22Rv1 (cell line): ENCODE measurements around the gene NRGN.

Experiments used
- H3K27ac ChIP-seq: fragments of 450-650 bp; 2 replicates; pipeline ENCODE4 v1.5.1; 2017
- ZFX ChIP-seq: fragments of 450-650 bp; IDR thresholded peaks from 2 replicates; pipeline ENCODE4 v1.6.1; 2017; ENCODE audit warnings: antibody characterized with exemption, borderline replicate concordance
- TF ChIP-seq, protein P1 (sequence below): fragments of 450-650 bp; IDR thresholded peaks from 2 replicates; pipeline ENCODE4 v1.5.1; 2017; ENCODE audit warnings: mild to moderate bottlenecking

Gene NRGN

DNA sequence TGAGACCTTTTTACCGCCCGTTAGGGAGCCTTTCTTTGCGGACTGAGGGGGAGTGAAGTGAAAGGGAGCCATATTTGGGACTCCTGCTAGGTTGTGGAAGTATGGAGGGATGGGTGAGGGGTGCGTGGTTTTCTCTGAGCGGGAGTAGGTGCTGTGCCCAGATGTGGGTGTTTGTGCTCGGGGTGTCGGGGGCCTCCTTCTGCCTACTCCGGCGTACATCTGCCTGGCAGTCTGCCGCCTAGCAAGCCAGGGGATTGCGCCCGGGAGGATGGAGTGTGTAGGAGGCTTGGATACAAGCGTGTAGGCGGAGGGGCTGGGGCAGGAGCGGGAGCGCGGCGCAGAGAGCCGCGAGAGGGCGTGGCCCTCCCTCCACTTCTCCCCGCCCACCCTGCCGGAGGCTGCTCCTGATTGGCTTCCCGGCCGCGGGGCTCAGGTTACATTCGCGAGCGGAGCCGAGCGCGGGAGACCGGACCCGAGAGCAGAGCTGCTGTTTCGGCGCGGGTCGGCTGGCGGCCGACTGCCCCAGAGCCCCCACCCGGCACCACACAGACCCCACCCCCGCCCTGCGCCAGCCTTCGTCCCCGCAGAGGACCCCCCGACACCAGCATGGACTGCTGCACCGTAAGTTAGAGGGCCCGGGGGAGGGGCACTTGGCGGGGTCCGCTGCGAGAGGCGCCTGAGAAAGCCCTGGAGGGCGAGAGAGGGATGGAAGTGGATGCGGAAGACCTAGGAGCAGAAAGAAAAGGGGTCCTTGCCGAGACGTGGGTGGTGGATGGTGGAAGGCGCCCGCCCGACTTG lies at the start of gene NRGN:
NRGN (plus strand) TSS at position 464 of the 798 bp plus-strand sequence; CDS start at position 607, 143 bp downstream.
- no peak within 1 kb of the TSS for H3K27ac ChIP-seq
- no peak for TF ChIP-seq ZFX
- TF ChIP-seq, protein P1, sequence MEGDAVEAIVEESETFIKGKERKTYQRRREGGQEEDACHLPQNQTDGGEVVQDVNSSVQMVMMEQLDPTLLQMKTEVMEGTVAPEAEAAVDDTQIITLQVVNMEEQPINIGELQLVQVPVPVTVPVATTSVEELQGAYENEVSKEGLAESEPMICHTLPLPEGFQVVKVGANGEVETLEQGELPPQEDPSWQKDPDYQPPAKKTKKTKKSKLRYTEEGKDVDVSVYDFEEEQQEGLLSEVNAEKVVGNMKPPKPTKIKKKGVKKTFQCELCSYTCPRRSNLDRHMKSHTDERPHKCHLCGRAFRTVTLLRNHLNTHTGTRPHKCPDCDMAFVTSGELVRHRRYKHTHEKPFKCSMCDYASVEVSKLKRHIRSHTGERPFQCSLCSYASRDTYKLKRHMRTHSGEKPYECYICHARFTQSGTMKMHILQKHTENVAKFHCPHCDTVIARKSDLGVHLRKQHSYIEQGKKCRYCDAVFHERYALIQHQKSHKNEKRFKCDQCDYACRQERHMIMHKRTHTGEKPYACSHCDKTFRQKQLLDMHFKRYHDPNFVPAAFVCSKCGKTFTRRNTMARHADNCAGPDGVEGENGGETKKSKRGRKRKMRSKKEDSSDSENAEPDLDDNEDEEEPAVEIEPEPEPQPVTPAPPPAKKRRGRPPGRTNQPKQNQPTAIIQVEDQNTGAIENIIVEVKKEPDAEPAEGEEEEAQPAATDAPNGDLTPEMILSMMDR: no peak

DNA sequence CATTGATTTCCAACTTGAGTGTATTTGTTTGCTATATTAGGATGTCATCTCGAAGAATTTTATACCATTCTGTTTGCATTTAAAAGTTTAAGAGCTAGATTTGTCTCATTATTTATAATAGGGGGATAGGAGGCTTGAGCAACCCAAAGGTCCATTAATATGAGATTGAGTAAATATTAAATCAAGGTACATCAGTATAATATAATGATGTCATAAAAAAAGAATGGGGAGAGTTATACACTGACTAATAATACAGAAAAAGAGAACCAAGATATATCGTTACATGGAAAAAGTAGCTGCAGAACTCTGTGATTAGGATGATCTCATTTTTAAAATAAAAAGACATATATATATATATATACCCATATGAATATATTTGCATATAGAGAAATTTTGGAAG lies 46.6 kb upstream of the NRGN start:
- TF ChIP-seq ZFX: no peak
- TF ChIP-seq, protein P1: no peak
- no peak overlapping the region for H3K27ac ChIP-seq

DNA sequence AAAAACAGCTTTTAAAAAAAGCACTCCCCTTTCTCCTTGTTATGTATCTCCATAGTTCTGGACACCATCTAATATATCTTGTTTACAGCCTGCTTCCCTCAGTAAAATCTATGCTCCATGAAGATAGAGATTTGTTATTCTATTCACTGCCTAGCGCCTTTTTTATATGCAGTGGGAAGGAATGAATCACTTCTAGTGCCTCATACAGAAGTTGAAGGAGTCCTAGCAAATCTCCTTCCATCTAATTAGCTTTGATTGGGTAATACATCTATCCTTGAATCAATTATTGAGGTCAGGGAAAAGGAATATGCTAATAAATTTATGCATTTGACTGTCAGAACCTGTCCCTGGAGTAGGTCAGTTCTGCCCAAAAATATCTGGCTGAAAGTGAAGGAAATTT lies 40.2 kb upstream of the NRGN start:
- no peak for TF ChIP-seq ZFX
- TF ChIP-seq, protein P1: no peak

DNA sequence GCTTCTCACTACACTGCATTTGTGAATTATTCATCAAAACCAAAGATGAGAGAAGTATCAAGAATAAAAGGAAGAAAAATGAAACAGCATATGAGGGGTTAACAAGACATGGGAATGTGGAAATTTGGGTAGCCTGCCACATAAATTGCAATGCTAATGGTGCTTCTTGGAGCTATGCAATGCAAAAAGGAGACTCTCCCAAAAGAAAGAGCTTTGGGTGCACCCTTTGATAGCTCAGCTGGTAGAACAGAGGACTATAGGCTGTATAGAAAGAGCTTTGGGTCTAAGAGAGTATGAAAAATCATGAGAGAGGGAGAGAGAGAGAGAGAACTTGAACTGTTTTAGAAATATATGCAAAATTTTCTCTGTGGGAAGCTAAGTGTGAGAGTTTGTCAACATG lies 39.7 kb upstream of the NRGN start:
- no peak for TF ChIP-seq ZFX
- TF ChIP-seq, protein P1: no peak

More for the DNA sequence above, 40.2 kb upstream of the NRGN start:
- no peak overlapping the region for H3K27ac ChIP-seq

DNA sequence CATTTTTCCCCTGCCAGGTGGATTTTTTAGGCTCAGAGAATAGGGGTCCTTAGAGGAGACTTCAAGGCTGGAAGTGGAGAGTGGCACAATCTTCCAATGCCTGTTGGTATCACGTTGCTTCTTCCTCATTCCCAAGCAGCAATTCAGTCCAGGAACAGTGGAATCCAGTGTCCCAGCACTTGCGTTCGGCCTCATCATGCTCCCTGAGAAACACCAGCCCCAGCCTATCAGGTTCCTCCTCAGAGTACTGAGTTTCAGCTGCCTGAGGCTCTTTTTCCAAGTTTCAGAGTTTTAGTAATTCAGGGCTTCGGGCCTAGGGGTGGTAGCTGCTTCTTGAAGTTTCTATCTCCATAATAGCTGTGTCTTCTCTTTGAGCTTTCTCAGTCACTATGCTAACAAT lies 31.9 kb upstream of the NRGN start:
- TF ChIP-seq, protein P1: no peak
- TF ChIP-seq ZFX: no peak

More for the DNA sequence above, 39.7 kb upstream of the NRGN start:
- no peak overlapping the region for H3K27ac ChIP-seq

DNA sequence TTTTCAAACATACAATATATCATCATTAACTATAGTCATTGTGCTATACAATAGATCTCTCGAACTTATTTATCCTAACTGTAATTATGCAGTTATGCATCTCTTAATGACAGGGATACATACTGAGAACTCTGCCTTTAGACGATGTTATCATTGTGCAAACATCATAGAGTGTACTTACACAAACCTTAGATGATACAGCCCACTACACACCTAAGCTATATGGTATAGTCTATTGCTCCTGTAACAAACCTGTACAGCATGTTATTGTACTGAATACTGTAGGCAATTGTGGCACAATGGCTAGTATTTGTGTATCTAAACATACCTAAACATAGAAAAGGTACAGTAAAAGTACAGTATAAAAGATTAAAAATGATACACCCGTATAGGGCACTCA lies 27.4 kb upstream of the NRGN start:
- no peak for TF ChIP-seq ZFX
- TF ChIP-seq, protein P1: no peak
- H3K27ac ChIP-seq: no peak overlapping the region

More for the DNA sequence above, 31.9 kb upstream of the NRGN start:
- no peak overlapping the region for H3K27ac ChIP-seq

DNA sequence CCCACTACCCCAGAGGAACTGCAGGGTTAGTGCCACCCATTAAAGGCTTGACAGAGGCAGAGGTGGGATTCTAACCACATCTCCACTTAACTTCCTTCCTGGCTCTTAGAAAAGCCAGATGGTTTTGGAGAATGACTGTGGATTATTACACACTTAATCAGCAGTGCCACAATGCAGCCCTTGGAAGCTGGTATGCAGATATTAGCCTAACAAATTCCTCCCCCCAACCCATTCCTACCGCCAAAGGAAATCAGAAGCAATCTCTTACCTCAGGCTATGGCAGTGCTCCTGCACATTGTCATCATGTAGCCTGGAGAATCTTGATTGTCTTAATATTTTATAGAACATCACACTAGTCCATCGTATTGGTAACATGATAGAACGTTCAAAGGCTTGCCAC lies 23.2 kb upstream of the NRGN start:
- TF ChIP-seq, protein P1: no peak
- TF ChIP-seq ZFX: no peak
- no peak overlapping the region for H3K27ac ChIP-seq
